Adrenal gland (tissue), 5 donors: ENCODE data around the gene PIK3R2.

Source experiments
- CTCF ChIP-seq, 6 experiments: fragments of 450-650 bp in 4 of 6; fragments of 200-600 bp in 2 of 6; sonication (generic) in 1 of 6; IDR thresholded peaks; 1 replicate in 5 of 6; 2 replicates in 1 of 6; pipeline versions ENCODE4 v1.5.1 to v1.8.0; 2016 to 2021; ENCODE audit warnings: antibody characterized with exemption in 6 of 6, mild to moderate bottlenecking in 2 of 6, moderate library complexity in 1 of 6
- POLR2A ChIP-seq, 2 donors: fragments of 450-650 bp; IDR thresholded peaks; one replicate each; pipeline ENCODE4 v1.6.1; 2017; ENCODE audit warnings: antibody characterized with exemption in 2 of 2, mild to moderate bottlenecking in 2 of 2, moderate library complexity in 1 of 2
- donor health status: DM: no; HTN: no; CAD: no.

GRCh38 chr19:18112989-18113478, 39.9 kb upstream of the PIK3R2 start:
- TF ChIP-seq CTCF (IDR thresholded peaks at IDR 0.05) (peak; percentile 85 to 94 (median 86)), POLR2A (IDR thresholded peaks at IDR 0.05) (no peak)
